PC-3 (cell line): ENCODE results near the gene TCAF1. TPM values are rescaled to one million over a fixed set of nuclear protein-coding genes. Genes with fewer than 3 reads are reported as not detected.

Source experiments
- ATAC-seq: fragments of 200-7000 bp; cut with Tn5 transposase; 2 replicates; pipeline ENCODE4 v1.9.1; 2020; ENCODE audit warnings: mild to moderate bottlenecking, moderate library complexity
- BruUV-seq: library from RNA; stranded (reverse); fragments of 400-500 nt; replicated peaks from 2 replicates; lab custom pipeline; 2021; lab: Mats Ljungman, UMichigan
- CTCF ChIA-PET: fragments of 300-600 bp; sonication (Branson Sonifier 250); formaldehyde crosslinking; loops from one replicate; lab custom pipeline; 2022; ENCODE audit warnings: antibody characterized with exemption; lab: Charles Lee
- POLR2A ChIA-PET: fragments of 300-600 bp; sonication (Branson Sonifier 250); formaldehyde crosslinking; loops from one replicate; lab custom pipeline; 2022; ENCODE audit warnings: antibody characterized with exemption; ENCODE audit not compliant: unreplicated experiment; lab: Charles Lee
- DNase-seq: peaks from one replicate; pipeline ENCODE4 v3.0.0-alpha.2; 2015
- H2AFZ ChIP-seq: fragments of 300-600 bp; sonication (generic); 2 replicates; pipeline ENCODE4 v1.6.0; 2016; ENCODE audit warnings: antibody characterized with exemption, low read length
- H3F3A ChIP-seq: fragments of 300-600 bp; sonication (generic); one replicate; pipeline ENCODE4 v1.6.0; 2017; ENCODE audit warnings: antibody characterized with exemption, low read length, control low read depth, mild to moderate bottlenecking; ENCODE audit not compliant: unreplicated experiment
- H3K27ac ChIP-seq: fragments of 300-600 bp; sonication (generic); 2 replicates; pipeline ENCODE4 v1.5.1; 2016; ENCODE audit warnings: mild to moderate bottlenecking, low read length
- H3K27me3 ChIP-seq: fragments of 300-600 bp; sonication (generic); 2 replicates; pipeline ENCODE4 v1.6.1; 2016; ENCODE audit warnings: low read length, mixed read lengths
- H3K36me3 ChIP-seq: fragments of 300-600 bp; sonication (generic); 2 replicates; pipeline ENCODE4 v1.6.1; 2016; ENCODE audit warnings: low read depth, mixed run types, low read length, mixed read lengths
- H3K4me1 ChIP-seq: fragments of 300-600 bp; sonication (generic); 2 replicates; pipeline ENCODE4 v1.5.1; 2016; ENCODE audit warnings: low read length; ENCODE audit not compliant: insufficient read depth
- H3K4me2 ChIP-seq: fragments of 300-600 bp; sonication (generic); 2 replicates; pipeline ENCODE4 v1.6.0; 2016; ENCODE audit warnings: low read length
- H3K4me3 ChIP-seq: fragments of 300-600 bp; sonication (generic); 2 replicates; pipeline ENCODE4 v1.5.1; 2016; ENCODE audit warnings: mild to moderate bottlenecking, low read length, mixed read lengths
- H3K79me2 ChIP-seq: fragments of 300-600 bp; sonication (generic); 2 replicates; pipeline ENCODE4 v1.6.1; 2017; ENCODE audit warnings: low read length, mixed read lengths
- H3K9ac ChIP-seq: fragments of 300-600 bp; sonication (generic); 2 replicates; pipeline ENCODE4 v1.6.0; 2016; ENCODE audit warnings: mild to moderate bottlenecking, low read length
- H3K9me2 ChIP-seq: fragments of 300-600 bp; sonication (generic); replicated peaks from 2 replicates; pipeline ENCODE4 v1.6.1; 2016; ENCODE audit warnings: mixed run types, low read length, mixed read lengths
- H3K9me3 ChIP-seq: fragments of 300-600 bp; sonication (generic); 2 replicates; pipeline ENCODE4 v1.6.1; 2016; ENCODE audit warnings: low read length, mixed read lengths
- H4K20me1 ChIP-seq: fragments of 300-600 bp; sonication (generic); 2 replicates; pipeline ENCODE4 v1.6.1; 2016; ENCODE audit warnings: low read length, mixed read lengths
- EZH2 ChIP-seq: fragments of 300-600 bp; sonication (generic); IDR thresholded peaks from one replicate; pipeline ENCODE4 v1.6.1; 2017; ENCODE audit warnings: antibody characterized with exemption, mild to moderate bottlenecking, low read length; ENCODE audit not compliant: unreplicated experiment
- EZH2phosphoT487 ChIP-seq: fragments of 300-600 bp; sonication (generic); IDR thresholded peaks from 2 replicates; pipeline ENCODE4 v1.6.1; 2018; ENCODE audit warnings: mild to moderate bottlenecking, antibody characterized with exemption, low read length, borderline replicate concordance
- intact Hi-C: fragments of 100-400 bp; cut with micrococcal nuclease; formaldehyde crosslinking; loops from 2 replicates; pipeline ENCODE4 v1.9.0; 2023
- total RNA-seq: library from RNA; depleted of rRNA; stranded (reverse); fragments of >200 nt; gene quantifications from 2 replicates; pipeline ENCODE4 v1.2.3, GENCODE V29; 2014
- TF ChIP-seq, protein P1 (sequence below): fragments of 300-600 bp; sonication (generic); conservative IDR thresholded peaks from 2 replicates; pipeline ENCODE4 v1.5.1; 2017; ENCODE audit warnings: antibody characterized with exemption, low read depth, mild to moderate bottlenecking, low read length

TCAF1 gene
- total RNA-seq, 1 experiment from 2014 or later, result 12.4 TPM

DNA sequence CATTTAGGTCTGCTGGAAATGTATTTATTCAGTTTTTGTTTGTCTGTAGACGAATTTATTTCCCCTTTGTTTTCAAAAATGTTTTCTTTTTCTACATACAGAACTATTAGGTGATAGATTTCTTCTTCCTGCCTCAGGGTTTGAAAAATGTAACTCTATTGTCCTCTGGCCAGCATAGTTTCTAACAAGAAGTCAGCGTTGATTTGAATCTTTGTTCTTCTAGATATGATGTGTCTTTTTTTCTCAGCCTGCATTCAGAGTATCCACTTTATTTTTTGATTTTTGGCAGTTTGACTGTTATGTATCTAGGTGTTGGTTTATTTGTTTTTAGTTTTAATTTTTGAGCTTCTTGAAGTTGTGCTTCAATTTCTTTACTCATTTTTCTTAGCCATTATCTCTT lies 45.1 kb upstream of the TCAF1 start:
- Histone ChIP-seq H3K27ac (no peak overlapping the region), H3K4me2 (no peak overlapping the region), H3K27me3 (no peaks in the 10 kb centered on the region), H3K4me1 (no peaks in the 10 kb centered on the region), H3F3A (no peaks in the 10 kb centered on the region), H3K79me2 (no peaks in the 10 kb centered on the region), H3K9me3 (no peaks in the 10 kb centered on the region), H3K4me3 (no peak overlapping the region), H4K20me1 (no peaks in the 10 kb centered on the region), H3K36me3 (no peaks in the 10 kb centered on the region), H3K9me2 (no peaks in the 10 kb centered on the region), H3K9ac (no peak overlapping the region), H2AFZ (no peak overlapping the region)
- no TSS peak for BruUV-seq
- TF ChIP-seq EZH2phosphoT487 (no peak), EZH2 (no peak)
- TF ChIP-seq, protein P1, sequence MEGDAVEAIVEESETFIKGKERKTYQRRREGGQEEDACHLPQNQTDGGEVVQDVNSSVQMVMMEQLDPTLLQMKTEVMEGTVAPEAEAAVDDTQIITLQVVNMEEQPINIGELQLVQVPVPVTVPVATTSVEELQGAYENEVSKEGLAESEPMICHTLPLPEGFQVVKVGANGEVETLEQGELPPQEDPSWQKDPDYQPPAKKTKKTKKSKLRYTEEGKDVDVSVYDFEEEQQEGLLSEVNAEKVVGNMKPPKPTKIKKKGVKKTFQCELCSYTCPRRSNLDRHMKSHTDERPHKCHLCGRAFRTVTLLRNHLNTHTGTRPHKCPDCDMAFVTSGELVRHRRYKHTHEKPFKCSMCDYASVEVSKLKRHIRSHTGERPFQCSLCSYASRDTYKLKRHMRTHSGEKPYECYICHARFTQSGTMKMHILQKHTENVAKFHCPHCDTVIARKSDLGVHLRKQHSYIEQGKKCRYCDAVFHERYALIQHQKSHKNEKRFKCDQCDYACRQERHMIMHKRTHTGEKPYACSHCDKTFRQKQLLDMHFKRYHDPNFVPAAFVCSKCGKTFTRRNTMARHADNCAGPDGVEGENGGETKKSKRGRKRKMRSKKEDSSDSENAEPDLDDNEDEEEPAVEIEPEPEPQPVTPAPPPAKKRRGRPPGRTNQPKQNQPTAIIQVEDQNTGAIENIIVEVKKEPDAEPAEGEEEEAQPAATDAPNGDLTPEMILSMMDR, result no peak
- intact Hi-C loops, result no loop called here
- DNase-seq (no peak), ATAC-seq (no peak)
- POLR2A ChIA-PET, result interaction anchor here (0.6 kb wide), 1 partner anchor 10 kb away, joined by 3 read pairs; no protein-coding TSS in a partner anchor
- CTCF ChIA-PET, result no interaction called here

- TF ChIP-seq EZH2phosphoT487 (no peak), EZH2 (no peak)
- TF ChIP-seq, protein P1, result no peak
- Histone ChIP-seq H3K9me2 (no peaks in the 10 kb centered on the region), H3F3A (no peaks in the 10 kb centered on the region), H2AFZ (no peak overlapping the region), H3K9me3 (no peaks in the 10 kb centered on the region), H4K20me1 (no peaks in the 10 kb centered on the region), H3K9ac (no peak overlapping the region), H3K4me1 (no peaks in the 10 kb centered on the region), H3K36me3 (no peaks in the 10 kb centered on the region), H3K79me2 (no peaks in the 10 kb centered on the region), H3K4me3 (no peak overlapping the region), H3K4me2 (no peak overlapping the region), H3K27ac (no peak overlapping the region), H3K27me3 (no peaks in the 10 kb centered on the region)
- intact Hi-C loops, result no loop called here
- DNase-seq, result no peak
- no peak for ATAC-seq
- CTCF ChIA-PET, result no interaction called here
- POLR2A ChIA-PET, result no interaction called here
- BruUV-seq, result no TSS peak
Observed at GRCh38 chr7:143945423-143945822, 43.4 kb upstream of the TCAF1 start.

GRCh38 chr7:143938379-143939243 lies 36.6 kb upstream of the TCAF1 start:
- no TSS peak for BruUV-seq

More at GRCh38 chr7:143938379-143939243, 36.6 kb upstream of the TCAF1 start:
- H3K9me3 ChIP-seq, result no peaks in the 10 kb centered on the region
- H3K4me2 ChIP-seq, result no peak overlapping the region
- DNase-seq, result no peak
- H3K4me3 ChIP-seq, result no peak overlapping the region
- ATAC-seq, result no peak
- intact Hi-C loops, result no loop called here
- TF ChIP-seq, protein P1, result no peak
- no peak for TF ChIP-seq EZH2phosphoT487
- TF ChIP-seq EZH2, result no peak
- H2AFZ ChIP-seq, result no peak overlapping the region
- H3F3A ChIP-seq, result no peaks in the 10 kb centered on the region
- H4K20me1 ChIP-seq, result no peaks in the 10 kb centered on the region
- no peaks in the 10 kb centered on the region for H3K4me1 ChIP-seq
- H3K27me3 ChIP-seq, result no peaks in the 10 kb centered on the region
- H3K9ac ChIP-seq, result no peak overlapping the region
- no peaks in the 10 kb centered on the region for H3K36me3 ChIP-seq
- POLR2A ChIA-PET, result no interaction called here
- no peaks in the 10 kb centered on the region for H3K9me2 ChIP-seq
- CTCF ChIA-PET, result no interaction called here
- H3K27ac ChIP-seq, result no peak overlapping the region
- H3K79me2 ChIP-seq, result no peaks in the 10 kb centered on the region
